ENCODE results near the gene TBC1D2.

The TBC1D2 gene

GRCh38 chr9:98248737-98249474 is 6.5 kb downstream of the TBC1D2 start (continued):
- TF ChIP-seq ZSCAN5A (tag by site-specific recombination; IDR thresholded peaks at IDR 0.05) (no peak), KLF1 (tag by site-specific recombination; IDR thresholded peaks at IDR 0.05) (peak; percentile 43; the same call in 1 of the 2 replicates)

- no peaks in the 10 kb centered on the region for H3K9me3 ChIP-seq (ENCODE audit: control insufficient read depth, insufficient read depth, low read depth, low read length)
- TF ChIP-seq ZNF335 (tag by site-specific recombination; conservative IDR thresholded peaks at IDR 0.05) (peak; percentile 47), PATZ1 (tag by site-specific recombination; IDR thresholded peaks at IDR 0.05) (no peak)
- no peak overlapping the region for H3K4me3 ChIP-seq (ENCODE audit: low read depth, low read length)
- no peak overlapping the region for H3K27ac ChIP-seq (ENCODE audit: extremely low read depth, low read depth, low read length)
- POLR2A ChIA-PET = interaction anchor here (0.9 kb wide), 1 partner anchor 9 kb away, joined by 12 read pairs; no protein-coding TSS in a partner anchor
- H3K4me1 ChIP-seq (ENCODE audit: control insufficient read depth, insufficient read depth, low read length) = no peaks in the 10 kb centered on the region
- CTCF ChIA-PET = interaction anchor here (0.5 kb wide), 1 partner anchor 53 kb away, joined by 3 read pairs; no protein-coding TSS in a partner anchor
- H3K36me3 ChIP-seq (ENCODE audit: control insufficient read depth in 2 of 2, insufficient read depth in 1 of 2, low read length in 2 of 2) = no peaks in the 10 kb centered on the region
These were observed 7.4 kb downstream of the TBC1D2 start for GRCh38 chr9:98247831-98248657.

- ChIA-PET POLR2A (interaction anchor here (1.7 kb wide), 1 partner anchor 13 kb away, joined by 4 read pairs; the partner anchor contains the start of gene TBC1D2), CTCF (interaction anchor here (0.7 to 1.9 kb wide), 5 partner anchors 10 to 22 kb away, joined by 3 to 11 read pairs (median 7); partner anchors contain the start of gene TBC1D2)
- H3K36me3 ChIP-seq (ENCODE audit: control insufficient read depth in 2 of 2, insufficient read depth in 1 of 2, low read length in 2 of 2) = peaks cover 0 to 2% of the 10 kb centered on the region in 2 experiments; a peak in 1 of 3 replicates
- no peaks in the 10 kb centered on the region for H3K4me1 ChIP-seq (ENCODE audit: control insufficient read depth, insufficient read depth, low read length)
- no peaks in the 10 kb centered on the region for H3K9me3 ChIP-seq (ENCODE audit: control insufficient read depth, insufficient read depth, low read depth, low read length)
- H3K4me3 ChIP-seq (ENCODE audit: low read depth, low read length) = no peak overlapping the region
- no peak overlapping the region for H3K27ac ChIP-seq (ENCODE audit: extremely low read depth, low read depth, low read length)
- TF ChIP-seq ZNF654 (tag by site-specific recombination; IDR thresholded peaks at IDR 0.05; ENCODE audit: low read depth) (no peak), ZNF76 (tag by site-specific recombination; IDR thresholded peaks at IDR 0.05; ENCODE audit: borderline replicate concordance, low read depth) (no peak), ZFP3 (tag by site-specific recombination; IDR thresholded peaks at IDR 0.05; ENCODE audit: low read depth) (no peak), IKZF3 (tag by site-specific recombination; IDR thresholded peaks at IDR 0.05) (no peak), ZNF510 (tag by site-specific recombination; IDR thresholded peaks at IDR 0.05; ENCODE audit: insufficient replicate concordance) (no peak), ZBTB7A (tag by site-specific recombination; IDR thresholded peaks at IDR 0.05; ENCODE audit: low read depth) (no peak), ZBTB48 (tag by site-specific recombination; IDR thresholded peaks at IDR 0.05) (no peak), ZNF704 (tag by site-specific recombination; IDR thresholded peaks at IDR 0.05) (no peak), ZNF707 (tag by site-specific recombination; IDR thresholded peaks at IDR 0.05) (no peak), ZNF677 (tag by site-specific recombination; IDR thresholded peaks at IDR 0.05) (no peak), ZSCAN5A (tag by site-specific recombination; IDR thresholded peaks at IDR 0.05) (no peak), ZNF404 (tag by site-specific recombination; IDR thresholded peaks at IDR 0.05) (no peak), SCRT2 (tag by site-specific recombination; IDR thresholded peaks at IDR 0.05) (no peak), ZNF24 (tag by site-specific recombination; IDR thresholded peaks at IDR 0.05) (no peak), ZNF223 (tag by site-specific recombination; IDR thresholded peaks at IDR 0.05) (no peak)
These were observed 13.0 kb downstream of the TBC1D2 start for GRCh38 chr9:98242426-98242825.
